Testis (tissue), 3 donors: ENCODE data around the gene TNFRSF4. TPM values are rescaled to one million over a fixed set of nuclear protein-coding genes. Genes with fewer than 3 reads are reported as not detected.

Source experiments
- DNase-seq: peaks from one replicate; pipeline ENCODE4 v3.0.0-alpha.2; 2019
- H3K27ac ChIP-seq, 2 donors: fragments of 200-600 bp; sonication (generic); one replicate each; pipeline ENCODE4 v1.5.1; 2019
- H3K27me3 ChIP-seq: fragments of 200-600 bp; sonication (generic); one replicate; pipeline ENCODE4 v1.5.1; 2019
- H3K36me3 ChIP-seq: fragments of 200-600 bp; sonication (generic); one replicate; pipeline ENCODE4 v1.5.1; 2017; ENCODE audit warnings: low read depth; ENCODE audit errors: missing control alignments
- H3K4me1 ChIP-seq: fragments of 200-600 bp; sonication (generic); one replicate; pipeline ENCODE4 v1.5.1; 2019
- H3K4me3 ChIP-seq, 2 donors: fragments of 200-600 bp; sonication (generic); one replicate each; pipeline ENCODE4 v1.5.1; 2017 to 2019
- H3K9me3 ChIP-seq: fragments of 200-600 bp; sonication (generic); one replicate; pipeline ENCODE4 v1.5.1; 2017
- CTCF ChIP-seq, 3 experiments: fragments of 450-650 bp in 2 of 3; fragments of 200-600 bp in 1 of 3; sonication (generic) in 1 of 3; IDR thresholded peaks; one replicate each; pipeline ENCODE4 v1.5.1; 2016 to 2019; ENCODE audit warnings: antibody characterized with exemption in 3 of 3, mild to moderate bottlenecking in 2 of 3, moderate library complexity in 1 of 3
- POLR2A ChIP-seq: fragments of 450-650 bp; IDR thresholded peaks from one replicate; pipeline ENCODE4 v1.6.1; 2017; ENCODE audit warnings: antibody characterized with exemption, mild to moderate bottlenecking, moderate library complexity
- WGBS, 2 donors: methylation state at CpG; one replicate each; pipeline ENCODE4 v1.1.5; 2018; 5-methylcytosine and 5-hydroxymethylcytosine counted together
- intact Hi-C: fragments of 100-400 bp; cut with DNase I; formaldehyde crosslinking; loops from one replicate; pipeline ENCODE4 v1.15.1; 2023; ENCODE audit warnings: low total_unique reads
- polyA plus RNA-seq: library from polyadenylated mRNA; stranded (reverse); fragments of 350-450 nt; fragmentation: Illumina TruSeq; extraction: RNeasy Lipid Tissue Mini Kit (QIAGEN cat#74804); gene quantifications from one replicate; pipeline ENCODE4 v1.2.3, GENCODE V29; 2014; ENCODE audit warnings: low read depth, low replicate concordance; ENCODE audit not compliant: insufficient read depth
- total RNA-seq, 2 donors: library from RNA; depleted of rRNA; stranded (reverse); fragments of >200 nt; gene quantifications; one replicate each; pipeline ENCODE4 v1.2.3, GENCODE V29; 2016

Gene TNFRSF4
- total and polyA plus RNA-seq, 3 donors from 2014 or later = 0.80 to 1.4 (median 0.87) TPM

- no peak overlapping the region for H3K4me3 ChIP-seq
- no peaks in the 10 kb centered on the region for H3K9me3 ChIP-seq
- DNase-seq = no peak
- H3K36me3 ChIP-seq = no peaks in the 10 kb centered on the region
- no peak overlapping the region for H3K27ac ChIP-seq
- H3K4me1 ChIP-seq = peaks cover 3% of the 10 kb centered on the region
- intact Hi-C loops = loop anchor here (10.0 kb wide), 1 partner anchor 118 kb away; no protein-coding TSS in a partner anchor
- no peaks in the 10 kb centered on the region for H3K27me3 ChIP-seq
- 92 to 97% methylated on average over 11 to 23 of the region's 23 CpGs for WGBS, 2 donors
- no peak for TF ChIP-seq POLR2A
- no peak for TF ChIP-seq CTCF (IDR thresholded peaks at IDR 0.05)
These were observed 29.3 kb upstream of the TNFRSF4 start for GRCh38 chr1:1243266-1243660.

- H3K27me3 ChIP-seq = no peaks in the 10 kb centered on the region
These were observed 28.7 kb upstream of the TNFRSF4 start for GRCh38 chr1:1242461-1243265.

GRCh38 chr1:1241588-1242219 lies 27.8 kb upstream of the TNFRSF4 start:
- H3K27me3 ChIP-seq = no peaks in the 10 kb centered on the region
- H3K36me3 ChIP-seq = no peaks in the 10 kb centered on the region
- intact Hi-C loops = loop anchor here (10.0 kb wide), 1 partner anchor 117 kb away; no protein-coding TSS in a partner anchor
- 72 to 93% methylated on average over 4 to 26 of the region's 26 CpGs for WGBS, 2 donors
- TF ChIP-seq CTCF (IDR thresholded peaks at IDR 0.05) = no peak
- no peak for TF ChIP-seq POLR2A
- no peaks in the 10 kb centered on the region for H3K4me1 ChIP-seq
- H3K9me3 ChIP-seq = no peaks in the 10 kb centered on the region
- no peak overlapping the region for H3K27ac ChIP-seq
- H3K4me3 ChIP-seq = no peak overlapping the region
- DNase-seq = no peak

More at GRCh38 chr1:1242461-1243265, 28.7 kb upstream of the TNFRSF4 start:
- peaks cover 3% of the 10 kb centered on the region for H3K4me1 ChIP-seq
- TF ChIP-seq CTCF (IDR thresholded peaks at IDR 0.05) (no peak), POLR2A (no peak)
- no peak overlapping the region for H3K4me3 ChIP-seq
- intact Hi-C loops = loop anchor here (10.0 kb wide), 1 partner anchor 118 kb away; no protein-coding TSS in a partner anchor
- WGBS, 2 donors = 93 to 100% methylated on average over 3 to 40 of the region's 41 CpGs
- H3K36me3 ChIP-seq = no peaks in the 10 kb centered on the region
- H3K9me3 ChIP-seq = no peaks in the 10 kb centered on the region
- no peak overlapping the region for H3K27ac ChIP-seq
- no peak for DNase-seq

- intact Hi-C loops = loop anchor here (10.0 kb wide), 1 partner anchor 116 kb away; no protein-coding TSS in a partner anchor
- H3K4me3 ChIP-seq = no peak overlapping the region
- WGBS, 2 donors = 44 to 68% methylated on average over 5 to 22 of the region's 23 CpGs
- no peaks in the 10 kb centered on the region for H3K27me3 ChIP-seq
- DNase-seq = no peak
- H3K4me1 ChIP-seq = no peaks in the 10 kb centered on the region
- no peak overlapping the region for H3K27ac ChIP-seq
- no peaks in the 10 kb centered on the region for H3K36me3 ChIP-seq
- no peaks in the 10 kb centered on the region for H3K9me3 ChIP-seq
- TF ChIP-seq CTCF (IDR thresholded peaks at IDR 0.05) (no peak), POLR2A (no peak)
These were observed 27.1 kb upstream of the TNFRSF4 start for GRCh38 chr1:1240822-1241587.
